ENCODE results near the gene TTN. TPM values are rescaled to one million over a fixed set of nuclear protein-coding genes. Genes with fewer than 3 reads are reported as not detected.

Gene TTN
- total RNA-seq, 1 donor from 2014 or later, result 1.3 TPM

- Histone ChIP-seq H4K20me1 (ENCODE audit: low read depth) (no peaks in the 10 kb centered on the region), H3K9me3 (ENCODE audit: low read depth) (no peaks in the 10 kb centered on the region), H3K4me3 (no peak overlapping the region), H3K4me2 (no peak overlapping the region), H3K27ac (no peak overlapping the region), H3K79me2 (ENCODE audit: low read depth) (no peaks in the 10 kb centered on the region), H3F3A (ENCODE audit: low read depth) (no peaks in the 10 kb centered on the region), H3K4me1 (no peaks in the 10 kb centered on the region), H3K27me3 (no peaks in the 10 kb centered on the region), H3K36me3 (no peaks in the 10 kb centered on the region), H3K9ac (no peak overlapping the region), H2AFZ (replicated peaks) (no peak overlapping the region)
- no peaks in the 10 kb centered on the region for H3K4me1 Mint-ChIP-seq
- no peaks in the 10 kb centered on the region for H3K27me3 Mint-ChIP-seq (ENCODE audit: insufficient read depth, low read depth)
- TF ChIP-seq EZH2 (IDR thresholded peaks at IDR 0.05), result no peak
- TF ChIP-seq EZH2phosphoT487 (IDR thresholded peaks at IDR 0.05), result no peak
- no peak for TF ChIP-seq CTCF (IDR thresholded peaks at IDR 0.05)
- H3K36me3 Mint-ChIP-seq, result no peaks in the 10 kb centered on the region
- DNase-seq (ENCODE audit: low spot score), result no peak
- no peaks in the 10 kb centered on the region for H3K9me3 Mint-ChIP-seq
- no peak overlapping the region for H3K27ac Mint-ChIP-seq
- H3K4me3 Mint-ChIP-seq, result no peak overlapping the region
These were observed 59.5 kb downstream of the TTN start for GRCh38 chr2:178747767-178748166.

- H3K4me3 Mint-ChIP-seq, result no peak overlapping the region
- Histone ChIP-seq H3K9me3 (ENCODE audit: low read depth) (no peaks in the 10 kb centered on the region), H3K36me3 (no peaks in the 10 kb centered on the region), H3K79me2 (ENCODE audit: low read depth) (no peaks in the 10 kb centered on the region), H3F3A (ENCODE audit: low read depth) (no peaks in the 10 kb centered on the region), H3K4me1 (no peaks in the 10 kb centered on the region), H3K9ac (no peak overlapping the region), H4K20me1 (ENCODE audit: low read depth) (no peaks in the 10 kb centered on the region), H2AFZ (replicated peaks) (no peak overlapping the region), H3K27ac (no peak overlapping the region), H3K4me2 (no peak overlapping the region), H3K27me3 (no peaks in the 10 kb centered on the region), H3K4me3 (no peak overlapping the region)
- no peak overlapping the region for H3K27ac Mint-ChIP-seq
- H3K4me1 Mint-ChIP-seq, result no peaks in the 10 kb centered on the region
- DNase-seq (ENCODE audit: low spot score), result no peak
- H3K27me3 Mint-ChIP-seq (ENCODE audit: insufficient read depth, low read depth), result no peaks in the 10 kb centered on the region
- TF ChIP-seq CTCF (IDR thresholded peaks at IDR 0.05) (no peak), EZH2 (IDR thresholded peaks at IDR 0.05) (no peak), EZH2phosphoT487 (IDR thresholded peaks at IDR 0.05) (no peak)
- H3K36me3 Mint-ChIP-seq, result no peaks in the 10 kb centered on the region
- H3K9me3 Mint-ChIP-seq, result peaks cover 2% of the 10 kb centered on the region
These were observed 72.7 kb downstream of the TTN start for GRCh38 chr2:178734518-178734917.

DNA sequence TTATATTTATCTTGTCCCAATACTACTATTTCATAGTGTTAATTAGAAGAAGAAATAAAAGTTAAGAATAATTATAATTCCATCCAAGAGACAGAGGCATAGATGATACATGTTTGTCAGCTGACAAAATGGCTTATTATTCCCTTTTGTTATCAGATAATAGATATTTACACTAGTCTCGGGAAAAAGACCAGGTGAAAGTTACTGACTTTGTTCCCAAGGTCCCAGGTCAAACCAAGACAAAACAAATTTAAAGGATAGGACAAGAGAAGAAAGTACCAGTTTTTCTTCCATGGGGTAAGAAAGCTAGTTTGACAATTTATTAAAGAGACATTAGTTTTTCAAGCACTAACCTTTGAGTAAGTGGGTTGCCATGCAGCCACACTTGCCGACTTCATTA lies 73.2 kb downstream of the TTN start:
- Mint-ChIP-seq H3K9me3 (peaks cover 2% of the 10 kb centered on the region), H3K4me3 (no peak overlapping the region), H3K27ac (no peak overlapping the region), H3K27me3 (ENCODE audit: insufficient read depth, low read depth) (no peaks in the 10 kb centered on the region), H3K4me1 (no peaks in the 10 kb centered on the region), H3K36me3 (no peaks in the 10 kb centered on the region)
- no peak for DNase-seq (ENCODE audit: low spot score)
- Histone ChIP-seq H2AFZ (replicated peaks) (no peak overlapping the region), H4K20me1 (ENCODE audit: low read depth) (no peaks in the 10 kb centered on the region), H3K36me3 (no peaks in the 10 kb centered on the region), H3K9ac (no peak overlapping the region), H3K27me3 (no peaks in the 10 kb centered on the region), H3K4me3 (no peak overlapping the region), H3F3A (ENCODE audit: low read depth) (no peaks in the 10 kb centered on the region), H3K79me2 (ENCODE audit: low read depth) (no peaks in the 10 kb centered on the region), H3K4me1 (no peaks in the 10 kb centered on the region), H3K9me3 (ENCODE audit: low read depth) (no peaks in the 10 kb centered on the region), H3K4me2 (no peak overlapping the region), H3K27ac (no peak overlapping the region)
- no peak for TF ChIP-seq EZH2 (IDR thresholded peaks at IDR 0.05)
- no peak for TF ChIP-seq EZH2phosphoT487 (IDR thresholded peaks at IDR 0.05)

DNA sequence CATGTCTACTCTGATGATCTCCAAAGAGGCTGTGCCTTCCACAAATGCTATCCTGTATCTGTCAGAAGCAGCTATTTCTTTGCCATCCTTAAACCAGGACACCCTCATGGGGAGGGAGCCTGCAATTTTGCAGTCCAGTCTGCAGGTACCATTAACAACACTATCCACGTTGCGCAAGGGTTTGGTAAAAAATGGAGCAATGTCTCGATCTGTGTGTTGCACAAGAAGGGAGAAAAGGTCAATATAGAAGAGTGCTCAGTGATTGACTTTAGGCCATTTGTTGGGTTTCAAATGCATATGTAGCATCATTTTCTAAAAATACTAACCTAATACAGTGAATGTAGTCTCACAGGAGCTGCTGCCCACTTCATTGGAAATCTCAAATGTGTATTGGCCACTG lies 74.3 kb downstream of the TTN start:
- no peak overlapping the region for H3K9ac ChIP-seq
- no peaks in the 10 kb centered on the region for H3K79me2 ChIP-seq (ENCODE audit: low read depth)
- H3K4me3 ChIP-seq, result no peak overlapping the region
- H4K20me1 ChIP-seq (ENCODE audit: low read depth), result no peaks in the 10 kb centered on the region
- H3K4me3 Mint-ChIP-seq, result no peak overlapping the region
- H3K4me1 Mint-ChIP-seq, result no peaks in the 10 kb centered on the region
- no peak overlapping the region for H3K27ac Mint-ChIP-seq
- H3K4me2 ChIP-seq, result no peak overlapping the region
- no peaks in the 10 kb centered on the region for H3K4me1 ChIP-seq
- no peak overlapping the region for H3K27ac ChIP-seq
- no peak for TF ChIP-seq EZH2phosphoT487 (IDR thresholded peaks at IDR 0.05)
- TF ChIP-seq CTCF (IDR thresholded peaks at IDR 0.05), result no peak
- no peak for TF ChIP-seq EZH2 (IDR thresholded peaks at IDR 0.05)
- no peaks in the 10 kb centered on the region for H3K27me3 Mint-ChIP-seq (ENCODE audit: insufficient read depth, low read depth)
- no peak for DNase-seq (ENCODE audit: low spot score)
- H3K36me3 Mint-ChIP-seq, result no peaks in the 10 kb centered on the region
- no peaks in the 10 kb centered on the region for H3F3A ChIP-seq (ENCODE audit: low read depth)
- H3K27me3 ChIP-seq, result no peaks in the 10 kb centered on the region
- H3K9me3 ChIP-seq (ENCODE audit: low read depth), result no peaks in the 10 kb centered on the region
- no peaks in the 10 kb centered on the region for H3K36me3 ChIP-seq
- peaks cover 2% of the 10 kb centered on the region for H3K9me3 Mint-ChIP-seq
- no peak overlapping the region for H2AFZ ChIP-seq (replicated peaks)
